Smooth muscle cell (in vitro differentiated cells): ENCODE measurements around the gene GTPBP6. TPM values are rescaled to one million over a fixed set of nuclear protein-coding genes. Genes with fewer than 3 reads are reported as not detected.
"Not testable (repeated sequence)": the region's sequence is repeated elsewhere in the genome, so short reads cannot be mapped to it uniquely, and the experiment has no call there.

Experiments used
- DNase-seq: peaks from one replicate; lab custom pipeline; 2025; ENCODE audit not compliant: unreplicated experiment; lab: John Stamatoyannopoulos, UW
- H2AFZ ChIP-seq: fragments of 200-600 bp; sonication (generic); 2 replicates; pipeline ENCODE4 v1.6.0; 2016; ENCODE audit warnings: antibody characterized with exemption, low read depth, mild to moderate bottlenecking
- H3F3A ChIP-seq: fragments of 200-600 bp; sonication (generic); 2 replicates; pipeline ENCODE4 v1.6.0; 2017; ENCODE audit warnings: antibody characterized with exemption, low read depth
- H3K27ac ChIP-seq: fragments of 200-600 bp; sonication (generic); 2 replicates; pipeline ENCODE4 v1.5.1; 2016; ENCODE audit warnings: low read depth, mild to moderate bottlenecking
- H3K27me3 ChIP-seq: fragments of 200-600 bp; sonication (generic); 2 replicates; pipeline ENCODE4 v1.6.1; 2016; ENCODE audit warnings: low read depth, mild to moderate bottlenecking
- H3K36me3 ChIP-seq: fragments of 200-600 bp; sonication (generic); 2 replicates; pipeline ENCODE4 v1.5.1; 2016; ENCODE audit warnings: low read depth
- H3K4me1 ChIP-seq: fragments of 200-600 bp; sonication (generic); 2 replicates; pipeline ENCODE4 v1.5.1; 2016; ENCODE audit warnings: low read depth
- H3K4me2 ChIP-seq: fragments of 200-600 bp; sonication (generic); 2 replicates; pipeline ENCODE4 v1.6.0; 2016; ENCODE audit warnings: mild to moderate bottlenecking
- H3K4me3 ChIP-seq: fragments of 200-600 bp; sonication (generic); 2 replicates; pipeline ENCODE4 v1.5.1; 2016; ENCODE audit warnings: mild to moderate bottlenecking
- H3K79me2 ChIP-seq: fragments of 200-600 bp; sonication (generic); 2 replicates; pipeline ENCODE4 v1.6.0; 2016; ENCODE audit warnings: low read depth, mild to moderate bottlenecking
- H3K9ac ChIP-seq: fragments of 200-600 bp; sonication (generic); 2 replicates; pipeline ENCODE4 v1.6.0; 2016; ENCODE audit warnings: low read depth
- H3K9me3 ChIP-seq: fragments of 200-600 bp; sonication (generic); replicated peaks from 2 replicates; pipeline ENCODE4 v1.5.1; 2016; ENCODE audit warnings: low read depth
- H4K20me1 ChIP-seq: fragments of 200-600 bp; sonication (generic); 2 replicates; pipeline ENCODE4 v1.6.0; 2016; ENCODE audit warnings: low read depth
- CTCF ChIP-seq: fragments of 200-600 bp; sonication (generic); IDR thresholded peaks from 2 replicates; pipeline ENCODE4 v1.5.1; 2017; ENCODE audit warnings: borderline replicate concordance, mild to moderate bottlenecking, antibody characterized with exemption; ENCODE audit not compliant: insufficient read depth, poor library complexity, severe bottlenecking
- WGBS: methylation state at CpG from one replicate; pipeline ENCODE4 v1.1.7; 2016; ENCODE audit warnings: low lambda C conversion rate; 5-methylcytosine and 5-hydroxymethylcytosine counted together
- polyA plus RNA-seq: library from polyadenylated mRNA; unstranded; fragments of >200 nt; fragmentation: Nextera tagmentation; extraction: Ambion mirVana; gene quantifications from 2 replicates; pipeline ENCODE4 v1.2.1, GENCODE V29; 2016
- total RNA-seq: library from RNA; depleted of rRNA; stranded (reverse); fragments of >200 nt; gene quantifications from 2 replicates; pipeline ENCODE4 v1.2.3, GENCODE V29; 2014

Gene GTPBP6
- total and polyA plus RNA-seq, 2 experiments from 2014 or later = 25.3 to 59.5 TPM

GRCh38 chrX:257681-258289 lies 60.8 kb downstream of the GTPBP6 start:
- Histone ChIP-seq H3K9me3 (no peaks in the 10 kb centered on the region), H2AFZ (no peak overlapping the region), H3K27me3 (no peaks in the 10 kb centered on the region), H3K79me2 (no peaks in the 10 kb centered on the region), H4K20me1 (no peaks in the 10 kb centered on the region), H3K4me2 (no peak overlapping the region), H3K9ac (no peak overlapping the region), H3K27ac (no peak overlapping the region), H3K36me3 (no peaks in the 10 kb centered on the region), H3F3A (peaks cover 18% of the 10 kb centered on the region), H3K4me3 (no peak overlapping the region), H3K4me1 (peaks cover 3% of the 10 kb centered on the region)
- TF ChIP-seq CTCF = no peak
- DNase-seq = no peak
- WGBS = 83% methylated on average over 18 of the region's 21 CpGs

GRCh38 chrX:257054-257453 lies 61.5 kb downstream of the GTPBP6 start:
- not testable (repeated sequence) for H3K9me3 ChIP-seq, DNase-seq
- WGBS = 93% methylated on average over 14 of the region's 14 CpGs

GRCh38 chrX:255923-256331 lies 62.7 kb downstream of the GTPBP6 start:
- Histone ChIP-seq H3K27ac (no peak overlapping the region), H3F3A (peaks cover 10% of the 10 kb centered on the region), H3K79me2 (no peaks in the 10 kb centered on the region), H3K4me1 (peaks cover 3% of the 10 kb centered on the region), H3K9me3 (no peaks in the 10 kb centered on the region), H3K4me2 (no peak overlapping the region), H3K4me3 (no peak overlapping the region), H3K27me3 (no peaks in the 10 kb centered on the region), H4K20me1 (no peaks in the 10 kb centered on the region), H3K36me3 (no peaks in the 10 kb centered on the region), H3K9ac (no peak overlapping the region), H2AFZ (no peak overlapping the region)
- WGBS = 91% methylated on average over 28 of the region's 28 CpGs
- no peak for DNase-seq
- no peak for TF ChIP-seq CTCF

More at GRCh38 chrX:257054-257453, 61.5 kb downstream of the GTPBP6 start:
- not testable (repeated sequence) for H3K4me3 ChIP-seq, H3K9ac ChIP-seq, H3K27ac ChIP-seq, H3K4me2 ChIP-seq, H4K20me1 ChIP-seq, H3K79me2 ChIP-seq, H2AFZ ChIP-seq, H3K36me3 ChIP-seq, H3K27me3 ChIP-seq, H3K4me1 ChIP-seq
- peaks cover 18% of the 10 kb centered on the region for H3F3A ChIP-seq

Other genes starting within 250 kb of the GTPBP6 start
- gene PLCXD1, start 37.4 kb downstream of the GTPBP6 start, total RNA-seq = 6.2 and 7.0 TPM in 2 replicates
- 13.2 and 14.0 TPM in 2 replicates for gene PLCXD1, start 37.4 kb downstream of the GTPBP6 start, polyA plus RNA-seq
- 15.2 TPM in 2 replicates for gene PPP2R3B, start 68.1 kb upstream of the GTPBP6 start, total RNA-seq
- 25.1 and 39.5 TPM in 2 replicates for gene PPP2R3B, start 68.1 kb upstream of the GTPBP6 start, polyA plus RNA-seq